ENCODE results near the gene PATL2.

Gene PATL2

DNA sequence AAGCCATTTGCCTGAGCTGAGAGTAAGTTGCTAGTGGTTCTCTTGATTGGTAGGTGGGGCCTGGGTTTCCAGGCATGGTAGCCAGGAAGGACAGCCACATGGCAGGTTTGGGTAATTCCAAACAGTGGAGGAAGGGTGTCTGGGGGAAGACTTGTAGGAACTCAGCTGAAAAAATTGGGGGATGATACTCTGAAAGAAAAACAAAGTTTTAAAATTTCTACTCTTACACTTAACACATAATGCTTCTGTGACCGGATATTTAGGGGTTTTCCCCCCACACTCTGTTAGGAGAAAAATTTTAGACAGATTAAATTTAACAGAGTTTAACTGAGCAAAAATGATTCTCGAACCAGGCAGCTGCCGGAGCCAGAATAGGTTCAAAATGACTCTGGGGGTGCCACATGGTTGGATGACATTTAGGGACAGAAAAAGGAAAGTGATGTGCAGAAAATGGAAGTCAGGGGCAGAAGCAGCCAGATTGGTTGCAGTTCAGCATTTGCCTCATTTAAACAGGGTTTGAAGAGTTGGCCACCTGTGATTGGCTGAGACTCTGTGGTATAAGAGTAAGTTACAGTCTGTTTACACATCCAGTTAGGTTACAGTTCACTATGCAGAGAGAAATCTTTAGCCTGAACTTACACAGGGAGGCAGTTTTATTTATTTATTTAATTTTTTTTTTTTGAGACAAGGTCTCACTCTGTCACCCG lies 8.3 kb upstream of the PATL2 start:
- no peak overlapping the region for H3K4me2 ChIP-seq

DNA sequence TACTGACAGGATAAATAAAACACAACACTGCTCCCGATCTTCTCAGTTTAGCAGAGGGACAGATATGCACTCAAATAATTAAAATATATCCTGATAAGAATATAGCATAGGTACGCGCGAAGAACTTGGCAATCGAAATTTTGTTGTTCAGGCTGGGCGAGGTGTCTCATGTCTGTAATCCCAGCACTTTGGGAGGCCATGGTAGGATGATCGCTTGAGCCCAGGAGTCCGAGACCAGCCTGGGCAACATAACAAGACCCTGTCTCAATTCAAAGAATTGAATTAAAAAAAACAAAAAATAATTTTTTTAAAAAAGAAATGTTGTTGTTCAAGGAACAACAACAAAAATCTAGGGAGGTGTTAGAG lies 7.8 kb upstream of the PATL2 start:
- no peak for TF ChIP-seq Cebpa-rat (IDR thresholded peaks at IDR 0.05)
- Histone ChIP-seq H3K9ac (no peak overlapping the region), H4K20me1 (peaks cover 55% of the 10 kb centered on the region), H3K27me3 (no peaks in the 10 kb centered on the region), H3K4me1 (peaks cover 48% of the 10 kb centered on the region), H3K4me2 (no peak overlapping the region), H3K9me3 (no peaks in the 10 kb centered on the region), H3K36me3 (peaks cover 56% of the 10 kb centered on the region), H3K4me3 (no peak overlapping the region), H3K27ac (no peak overlapping the region)

More for the DNA sequence above, 8.3 kb upstream of the PATL2 start:
- peaks cover 50% of the 10 kb centered on the region for H4K20me1 ChIP-seq
- 0 out of 2 replicates have a peak overlapping the region, but pooled peaks have one; percentile 11 for H3K27ac ChIP-seq
- no peak overlapping the region for H3K9ac ChIP-seq
- peaks cover 48% of the 10 kb centered on the region for H3K4me1 ChIP-seq
- TF ChIP-seq Cebpa-rat (IDR thresholded peaks at IDR 0.05) = no peak
- no peak overlapping the region for H3K4me3 ChIP-seq
- H3K27me3 ChIP-seq = no peaks in the 10 kb centered on the region
- H3K36me3 ChIP-seq = peaks cover 51% of the 10 kb centered on the region
- H3K9me3 ChIP-seq = no peaks in the 10 kb centered on the region

DNA sequence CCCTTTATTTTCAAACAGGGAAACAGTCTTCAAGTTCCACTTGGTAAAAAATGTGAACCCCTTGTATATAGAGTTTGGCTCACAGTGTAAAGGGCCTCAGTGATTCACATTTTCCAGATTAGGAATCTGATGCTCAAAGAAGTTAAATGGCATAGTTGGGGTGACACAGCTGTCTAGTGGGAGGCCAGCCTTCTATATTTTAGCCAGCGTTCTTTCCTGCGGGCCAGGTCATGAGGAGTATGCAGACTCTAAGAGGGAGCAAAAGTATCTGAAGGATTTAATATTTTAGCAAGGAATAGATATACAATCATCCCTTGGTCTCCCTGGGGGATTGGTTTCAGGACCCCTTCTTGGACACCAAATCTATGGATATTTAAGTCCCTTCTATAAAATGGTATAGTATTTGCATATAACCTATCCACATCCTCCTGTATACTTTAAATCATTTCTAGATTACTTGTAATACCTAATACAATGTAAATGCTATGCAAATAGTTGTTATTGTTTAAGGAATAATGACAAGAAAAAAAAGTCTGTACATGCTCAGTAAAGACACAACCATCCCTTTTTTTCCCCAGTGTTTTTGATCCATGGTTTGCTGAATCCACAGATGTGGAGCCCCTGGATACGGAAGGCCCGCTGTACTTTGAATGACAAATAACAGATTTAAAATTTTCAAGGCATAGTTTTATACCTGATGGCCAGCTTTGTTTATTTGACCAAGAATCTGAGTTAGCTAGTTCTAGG lies 7.2 kb upstream of the PATL2 start:
- no peaks in the 10 kb centered on the region for H3K27me3 ChIP-seq
- H3K4me3 ChIP-seq = no peak overlapping the region
- H3K4me1 ChIP-seq = peaks cover 48% of the 10 kb centered on the region
- no peak overlapping the region for H3K9ac ChIP-seq
- no peaks in the 10 kb centered on the region for H3K9me3 ChIP-seq
- peaks cover 59% of the 10 kb centered on the region for H3K36me3 ChIP-seq
- H4K20me1 ChIP-seq = peaks cover 60% of the 10 kb centered on the region
- no peak overlapping the region for H3K27ac ChIP-seq
- no peak overlapping the region for H3K4me2 ChIP-seq
- TF ChIP-seq Cebpa-rat (IDR thresholded peaks at IDR 0.05) = no peak

DNA sequence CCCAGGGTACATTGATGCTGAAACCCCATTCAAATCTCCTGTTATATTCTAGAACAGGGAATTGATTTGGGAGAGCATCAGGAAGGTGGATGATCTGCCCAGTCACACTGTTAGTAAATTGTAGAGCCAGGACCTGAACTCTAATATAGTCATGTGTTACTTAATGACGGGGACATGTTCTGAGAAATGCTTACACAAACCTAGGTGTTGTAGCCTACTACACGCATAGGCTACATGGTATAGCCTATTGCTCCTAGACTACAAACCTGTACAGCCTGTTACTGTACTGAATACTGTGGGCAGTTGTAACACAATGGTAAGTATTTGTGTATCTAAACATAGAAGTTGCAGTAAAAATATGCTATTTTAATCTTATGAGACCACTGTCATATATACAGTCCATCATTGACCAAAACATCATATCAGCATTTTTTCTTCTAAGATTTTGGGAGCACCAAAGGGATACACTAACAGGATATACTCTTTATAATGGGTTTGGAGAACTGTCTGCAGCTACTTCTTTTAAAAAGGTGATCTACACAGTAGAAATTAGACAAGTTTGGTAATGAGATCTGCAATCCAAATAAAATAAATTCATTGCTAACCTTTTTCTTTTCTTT lies 6.0 kb upstream of the PATL2 start:
- Histone ChIP-seq H3K9ac (no peak overlapping the region), H3K4me1 (peaks cover 48% of the 10 kb centered on the region), H3K27me3 (no peaks in the 10 kb centered on the region), H3K9me3 (no peaks in the 10 kb centered on the region), H3K4me2 (no peak overlapping the region), H3K36me3 (peaks cover 59% of the 10 kb centered on the region), H4K20me1 (peaks cover 73% of the 10 kb centered on the region), H3K4me3 (no peak overlapping the region), H3K27ac (no peak overlapping the region)
- TF ChIP-seq Cebpa-rat (IDR thresholded peaks at IDR 0.05) = no peak

DNA sequence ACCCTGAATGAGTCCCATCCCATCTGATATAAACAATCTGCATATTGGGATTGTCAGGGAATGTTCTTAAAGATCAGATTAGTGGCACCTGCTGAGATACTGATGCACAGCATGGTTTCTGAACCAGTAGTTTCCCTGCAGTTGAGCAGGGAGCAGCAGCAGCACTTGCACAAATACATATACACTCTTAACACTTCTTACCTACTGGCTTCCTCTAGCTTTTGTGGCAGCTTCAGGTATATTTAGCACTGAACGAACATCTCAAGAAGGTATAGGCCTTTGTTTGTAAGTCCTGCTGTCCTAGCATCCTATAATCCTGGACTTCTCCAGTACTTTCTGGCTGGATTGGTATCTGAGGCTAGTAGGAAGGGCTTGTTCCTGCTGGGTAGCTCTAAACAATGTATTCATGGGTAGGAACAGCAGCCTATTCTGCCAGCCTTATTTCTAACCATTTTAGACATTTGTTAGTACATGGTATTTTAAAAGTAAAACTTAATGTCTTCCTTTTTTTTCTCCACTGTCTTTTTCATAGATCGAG lies 4.7 kb upstream of the PATL2 start:
- no peak overlapping the region for H3K27ac ChIP-seq
- H4K20me1 ChIP-seq = peaks cover 80% of the 10 kb centered on the region
- H3K9me3 ChIP-seq = no peaks in the 10 kb centered on the region
- no peaks in the 10 kb centered on the region for H3K27me3 ChIP-seq
- H3K4me2 ChIP-seq = no peak overlapping the region
- H3K36me3 ChIP-seq = peaks cover 59% of the 10 kb centered on the region
- H3K9ac ChIP-seq = no peak overlapping the region
- H3K4me1 ChIP-seq = peaks cover 48% of the 10 kb centered on the region
- H3K4me3 ChIP-seq = no peak overlapping the region
- no peak for TF ChIP-seq Cebpa-rat (IDR thresholded peaks at IDR 0.05)

DNA sequence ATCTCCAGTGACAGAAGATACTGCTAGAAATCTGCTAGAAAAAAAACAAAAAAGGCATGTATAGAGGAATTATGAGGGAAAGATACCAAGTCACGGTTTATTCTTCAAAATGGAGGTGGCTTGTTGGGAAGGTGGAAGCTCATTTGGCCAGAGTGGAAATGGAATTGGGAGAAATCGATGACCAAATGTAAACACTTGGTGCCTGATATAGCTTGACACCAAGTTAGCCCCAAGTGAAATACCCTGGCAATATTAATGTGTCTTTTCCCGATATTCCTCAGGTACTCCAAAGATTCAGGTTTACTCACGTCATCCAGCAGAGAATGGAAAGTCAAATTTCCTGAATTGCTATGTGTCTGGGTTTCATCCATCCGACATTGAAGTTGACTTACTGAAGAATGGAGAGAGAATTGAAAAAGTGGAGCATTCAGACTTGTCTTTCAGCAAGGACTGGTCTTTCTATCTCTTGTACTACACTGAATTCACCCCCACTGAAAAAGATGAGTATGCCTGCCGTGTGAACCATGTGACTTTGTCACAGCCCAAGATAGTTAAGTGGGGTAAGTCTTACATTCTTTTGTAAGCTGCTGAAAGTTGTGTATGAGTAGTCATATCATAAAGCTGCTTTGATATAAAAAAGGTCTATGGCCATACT lies 4.1 kb upstream of the PATL2 start:
- H3K4me2 ChIP-seq = peak overlapping the region; percentile 89
- peaks cover 59% of the 10 kb centered on the region for H3K36me3 ChIP-seq

DNA sequence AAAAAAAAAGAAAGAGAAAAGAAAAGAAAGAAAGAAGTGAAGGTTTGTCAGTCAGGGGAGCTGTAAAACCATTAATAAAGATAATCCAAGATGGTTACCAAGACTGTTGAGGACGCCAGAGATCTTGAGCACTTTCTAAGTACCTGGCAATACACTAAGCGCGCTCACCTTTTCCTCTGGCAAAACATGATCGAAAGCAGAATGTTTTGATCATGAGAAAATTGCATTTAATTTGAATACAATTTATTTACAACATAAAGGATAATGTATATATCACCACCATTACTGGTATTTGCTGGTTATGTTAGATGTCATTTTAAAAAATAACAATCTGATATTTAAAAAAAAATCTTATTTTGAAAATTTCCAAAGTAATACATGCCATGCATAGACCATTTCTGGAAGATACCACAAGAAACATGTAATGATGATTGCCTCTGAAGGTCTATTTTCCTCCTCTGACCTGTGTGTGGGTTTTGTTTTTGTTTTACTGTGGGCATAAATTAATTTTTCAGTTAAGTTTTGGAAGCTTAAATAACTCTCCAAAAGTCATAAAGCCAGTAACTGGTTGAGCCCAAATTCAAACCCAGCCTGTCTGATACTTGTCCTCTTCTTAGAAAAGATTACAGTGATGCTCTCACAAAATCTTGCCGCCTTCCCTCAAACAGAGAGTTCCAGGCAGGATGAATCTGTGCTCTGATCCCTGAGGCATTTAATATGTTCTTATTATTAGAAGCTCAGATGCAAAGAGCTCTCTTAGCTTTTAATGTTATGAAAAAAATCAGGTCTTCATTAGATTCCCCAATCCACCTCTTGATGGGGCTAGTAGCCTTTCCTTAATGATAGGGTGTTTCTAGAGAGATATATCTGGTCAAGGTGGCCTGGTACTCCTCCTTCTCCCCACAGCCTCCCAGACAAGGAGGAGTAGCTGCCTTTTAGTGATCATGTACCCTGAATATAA lies 2.2 kb upstream of the PATL2 start:
- H3K27me3 ChIP-seq = no peaks in the 10 kb centered on the region
- peaks cover 51% of the 10 kb centered on the region for H3K4me1 ChIP-seq
- no peaks in the 10 kb centered on the region for H3K9me3 ChIP-seq
- peaks cover 69% of the 10 kb centered on the region for H4K20me1 ChIP-seq
- peak overlapping the region; percentile 89 for H3K4me2 ChIP-seq
- H3K27ac ChIP-seq = peak overlapping the region; percentile 98
- TF ChIP-seq Cebpa-rat (IDR thresholded peaks at IDR 0.05) = no peak
- peak overlapping the region; percentile 99 for H3K9ac ChIP-seq
- H3K4me3 ChIP-seq = peak overlapping the region; percentile 97
- H3K36me3 ChIP-seq = peaks cover 47% of the 10 kb centered on the region

More for the DNA sequence above, 4.1 kb upstream of the PATL2 start:
- Histone ChIP-seq H3K4me1 (peaks cover 50% of the 10 kb centered on the region), H3K27ac (no peak overlapping the region), H4K20me1 (peaks cover 80% of the 10 kb centered on the region), H3K9ac (no peak overlapping the region), H3K4me3 (no peak overlapping the region), H3K27me3 (no peaks in the 10 kb centered on the region), H3K9me3 (no peaks in the 10 kb centered on the region)
- TF ChIP-seq Cebpa-rat (IDR thresholded peaks at IDR 0.05) = no peak

DNA sequence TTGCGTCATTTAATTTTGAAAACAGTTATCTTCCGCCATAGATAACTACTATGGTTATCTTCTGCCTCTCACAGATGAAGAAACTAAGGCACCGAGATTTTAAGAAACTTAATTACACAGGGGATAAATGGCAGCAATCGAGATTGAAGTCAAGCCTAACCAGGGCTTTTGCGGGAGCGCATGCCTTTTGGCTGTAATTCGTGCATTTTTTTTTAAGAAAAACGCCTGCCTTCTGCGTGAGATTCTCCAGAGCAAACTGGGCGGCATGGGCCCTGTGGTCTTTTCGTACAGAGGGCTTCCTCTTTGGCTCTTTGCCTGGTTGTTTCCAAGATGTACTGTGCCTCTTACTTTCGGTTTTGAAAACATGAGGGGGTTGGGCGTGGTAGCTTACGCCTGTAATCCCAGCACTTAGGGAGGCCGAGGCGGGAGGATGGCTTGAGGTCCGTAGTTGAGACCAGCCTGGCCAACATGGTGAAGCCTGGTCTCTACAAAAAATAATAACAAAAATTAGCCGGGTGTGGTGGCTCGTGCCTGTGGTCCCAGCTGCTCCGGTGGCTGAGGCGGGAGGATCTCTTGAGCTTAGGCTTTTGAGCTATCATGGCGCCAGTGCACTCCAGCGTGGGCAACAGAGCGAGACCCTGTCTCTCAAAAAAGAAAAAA lies 1.4 kb upstream of the PATL2 start:
- H3K36me3 ChIP-seq = peaks cover 44% of the 10 kb centered on the region
- peaks cover 51% of the 10 kb centered on the region for H3K4me1 ChIP-seq

More for the DNA sequence above, 1.4 kb upstream of the PATL2 start:
- H3K4me2 ChIP-seq = peak overlapping the region; percentile 89
- no peaks in the 10 kb centered on the region for H3K9me3 ChIP-seq
- TF ChIP-seq Cebpa-rat (IDR thresholded peaks at IDR 0.05) = no peak
- peaks cover 61% of the 10 kb centered on the region for H4K20me1 ChIP-seq
- H3K9ac ChIP-seq = peak overlapping the region; percentile 99
- peak overlapping the region; percentile 97 for H3K4me3 ChIP-seq
- H3K27ac ChIP-seq = peak overlapping the region; percentile 98
- H3K27me3 ChIP-seq = no peaks in the 10 kb centered on the region
